Stimulated activated CD4-positive, alpha-beta T cell treated with anti-CD3 and anti-CD28 coated beads, Interleukin-15, amount 100 ng/mL, for 1 hour (primary cell): ENCODE data around the gene ABCC8.

Source experiments
- DNase-seq, 2 donors: peaks; one replicate each; pipeline ENCODE4 v3.0.0-alpha.2; 2020; ENCODE audit warnings: low read depth in 1 of 2, low spot score in 1 of 2

The ABCC8 gene

DNA sequence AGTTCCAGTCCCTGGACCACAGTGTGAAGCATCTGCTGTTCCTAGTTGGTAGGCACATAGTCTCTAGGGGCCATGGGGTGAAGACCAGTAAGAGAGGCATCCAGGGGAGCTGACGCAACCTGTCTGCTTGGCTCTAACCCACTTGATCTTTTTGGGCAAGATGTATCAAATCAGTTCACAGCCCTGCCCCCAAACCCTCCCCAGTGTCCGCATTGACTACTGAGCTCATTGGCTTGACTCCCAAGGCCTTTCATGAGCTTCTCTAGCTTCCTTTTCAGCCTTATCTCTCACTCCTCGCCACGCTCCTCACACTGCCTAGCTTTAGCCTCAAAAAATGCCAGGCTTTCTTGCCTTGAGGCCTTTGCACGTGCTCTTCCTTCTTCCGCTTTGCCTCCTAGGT is 29.7 kb upstream of the ABCC8 start:
- no peak for DNase-seq

DNA sequence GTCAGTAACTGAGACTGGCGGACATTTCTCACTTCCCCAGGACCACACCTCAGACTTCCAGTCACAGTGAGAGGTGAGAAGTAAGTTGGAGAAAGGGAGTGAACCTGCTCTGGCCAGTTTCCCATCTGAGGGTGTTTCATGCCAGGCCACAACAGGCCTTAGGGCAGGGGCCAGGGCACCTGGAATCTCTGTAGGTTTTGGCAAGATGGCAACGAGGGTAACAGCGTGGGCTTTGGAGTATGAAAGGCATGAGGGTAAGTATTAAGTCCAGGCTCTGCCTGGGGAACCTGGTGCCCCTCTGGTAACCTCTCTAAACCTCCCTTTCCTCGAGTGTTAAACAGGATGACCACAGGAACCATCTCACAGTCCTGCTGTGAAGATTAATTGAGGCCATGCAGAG is 28.5 kb upstream of the ABCC8 start:
- no peak for DNase-seq

DNA sequence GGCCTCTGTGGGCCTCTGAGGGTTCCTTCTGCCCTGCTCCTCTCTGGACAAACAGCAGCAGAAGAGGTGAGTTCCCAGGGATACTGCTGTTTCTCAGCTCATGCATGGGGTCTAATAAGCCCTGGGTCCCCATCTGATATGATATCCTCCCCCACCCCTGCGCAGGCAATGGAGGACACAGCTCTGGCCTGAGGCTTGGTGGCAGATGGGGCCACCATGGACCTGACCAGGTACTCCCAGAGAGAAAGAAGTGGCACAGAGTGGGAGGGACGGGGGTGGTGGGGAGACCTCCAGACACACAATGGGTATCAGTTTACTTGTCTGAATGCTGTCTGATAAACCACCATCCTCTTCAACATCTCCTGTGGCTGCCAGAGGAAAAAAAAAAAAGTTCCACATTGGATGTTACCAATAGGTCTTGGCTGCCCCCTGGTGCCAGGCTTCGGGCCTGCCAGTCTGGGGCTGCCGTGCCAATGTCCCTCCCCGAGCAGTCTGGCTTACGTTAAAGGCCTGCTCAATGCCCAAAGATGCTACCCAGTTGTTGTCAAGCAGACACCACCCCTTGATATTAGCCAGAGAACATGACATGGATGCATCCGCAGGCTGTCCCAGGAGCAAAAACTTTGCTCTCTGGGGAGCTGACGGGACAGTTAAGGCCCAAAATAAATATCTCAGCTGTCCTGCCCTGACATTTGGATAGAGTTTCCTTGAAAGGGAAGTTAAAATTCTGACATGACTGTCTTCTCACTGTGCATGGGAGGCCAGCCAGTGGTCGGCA is 27.9 kb upstream of the ABCC8 start:
- peak; percentile 52 to 72 for DNase-seq

DNA sequence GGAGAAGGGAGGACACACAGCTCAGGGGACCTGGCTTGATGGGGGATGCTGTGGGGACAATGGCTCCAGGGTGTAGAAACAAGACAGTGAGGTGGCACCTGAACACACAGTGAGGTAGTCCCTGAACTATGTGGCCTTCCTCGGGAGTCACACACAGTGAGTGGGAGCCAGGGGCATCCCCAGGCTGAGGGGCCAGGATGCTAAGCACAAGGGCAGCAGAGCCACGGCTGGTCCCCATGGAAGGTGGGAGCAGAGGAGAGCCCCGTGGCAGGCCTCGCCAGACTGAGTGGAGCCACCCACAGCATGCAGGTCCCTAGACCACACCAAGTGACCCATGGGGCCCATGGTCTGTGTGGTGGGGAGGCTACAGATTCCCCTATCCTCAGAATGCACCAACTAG is 26.0 kb upstream of the ABCC8 start:
- DNase-seq: no peak

DNA sequence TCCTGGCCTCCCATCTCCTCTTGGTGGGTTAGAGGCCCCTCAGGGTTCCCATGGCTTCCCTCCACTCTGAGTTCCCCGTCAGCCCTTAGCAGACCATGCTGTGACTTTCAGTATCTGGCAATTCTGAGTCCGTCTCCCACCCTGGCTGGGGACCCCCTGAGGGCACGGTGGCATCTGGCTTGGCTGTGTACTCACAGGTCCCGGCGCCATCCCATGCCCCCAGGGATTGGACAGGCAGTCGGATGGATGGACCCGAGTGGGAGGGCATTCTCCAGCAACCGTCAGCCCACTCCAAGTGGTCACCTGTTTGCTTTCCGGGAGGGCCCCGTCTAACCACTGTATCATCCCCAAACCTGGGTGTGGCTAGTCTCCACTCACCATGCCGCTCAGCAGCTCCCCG is 24.0 kb upstream of the ABCC8 start:
- no peak for DNase-seq

DNA sequence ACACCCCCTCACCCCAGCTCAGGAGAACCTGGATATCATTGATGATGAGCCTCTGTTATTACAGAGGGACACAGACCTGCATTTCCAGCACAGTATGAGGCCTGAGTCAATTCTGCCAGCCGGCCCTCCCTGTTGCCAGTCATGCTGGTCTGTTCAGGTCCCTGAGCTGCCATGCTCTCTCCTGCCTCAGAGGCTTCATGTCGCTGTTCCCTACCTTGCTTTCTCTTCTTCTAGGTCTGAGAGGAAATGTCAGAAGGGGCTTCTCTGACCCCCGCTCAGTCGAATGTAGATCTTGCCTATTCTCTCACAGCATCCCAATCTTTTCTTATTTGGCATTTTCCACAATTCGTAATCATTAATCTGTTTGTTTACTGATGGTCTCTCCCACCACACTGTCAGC is 21.8 kb upstream of the ABCC8 start:
- no peak for DNase-seq

- no peak for DNase-seq
Measured at GRCh38 chr11:17498058-17498457, 21.4 kb upstream of the ABCC8 start.

DNA sequence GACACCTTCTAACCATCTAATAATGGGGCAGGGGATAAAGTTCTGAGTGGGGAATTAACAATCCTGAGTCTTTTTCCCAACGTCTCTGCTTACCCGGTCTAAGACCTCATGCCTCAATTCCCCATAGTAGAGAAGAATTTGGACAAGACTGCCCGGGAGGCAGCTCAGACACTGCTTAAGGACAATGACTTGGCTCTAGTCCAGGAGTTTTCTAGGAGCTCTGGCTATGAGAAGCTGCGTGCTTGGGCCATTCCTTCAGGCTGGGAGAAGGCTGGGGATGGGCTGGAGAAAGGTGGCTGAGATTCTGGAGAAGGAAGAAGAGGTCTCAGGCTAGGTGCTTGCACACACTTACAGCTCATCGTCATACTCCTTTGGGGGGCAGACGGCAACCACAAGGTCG is 19.8 kb upstream of the ABCC8 start:
- DNase-seq: no peak

DNA sequence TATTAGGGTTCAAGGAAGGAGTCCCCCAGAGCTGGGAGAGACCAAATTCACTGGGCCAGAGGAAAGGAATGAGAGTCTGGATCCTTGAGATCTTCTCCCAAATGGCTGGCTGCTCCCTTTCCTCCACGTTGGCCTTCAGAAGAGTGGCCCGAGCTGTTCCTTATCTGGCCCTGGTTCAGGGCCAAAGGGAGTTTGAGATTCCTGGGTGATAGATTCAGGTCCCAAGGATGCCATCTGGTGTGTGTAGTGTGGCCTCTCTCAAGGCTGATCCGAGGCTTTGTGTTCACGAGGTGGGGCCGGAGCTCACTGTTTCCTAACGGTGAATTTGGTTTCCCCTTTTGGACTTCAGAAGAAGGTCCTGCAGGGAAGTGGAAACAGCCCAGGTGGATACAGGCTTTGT is 17.4 kb upstream of the ABCC8 start:
- DNase-seq: no peak

- DNase-seq: no peak
Measured at GRCh38 chr11:17490938-17491337, 14.3 kb upstream of the ABCC8 start.

- DNase-seq: no peak
Measured at GRCh38 chr11:17490232-17490631, 13.6 kb upstream of the ABCC8 start.

GRCh38 chr11:17489751-17490150 is 13.1 kb upstream of the ABCC8 start:
- no peak for DNase-seq

GRCh38 chr11:17488563-17488962 is 11.9 kb upstream of the ABCC8 start:
- no peak for DNase-seq

DNA sequence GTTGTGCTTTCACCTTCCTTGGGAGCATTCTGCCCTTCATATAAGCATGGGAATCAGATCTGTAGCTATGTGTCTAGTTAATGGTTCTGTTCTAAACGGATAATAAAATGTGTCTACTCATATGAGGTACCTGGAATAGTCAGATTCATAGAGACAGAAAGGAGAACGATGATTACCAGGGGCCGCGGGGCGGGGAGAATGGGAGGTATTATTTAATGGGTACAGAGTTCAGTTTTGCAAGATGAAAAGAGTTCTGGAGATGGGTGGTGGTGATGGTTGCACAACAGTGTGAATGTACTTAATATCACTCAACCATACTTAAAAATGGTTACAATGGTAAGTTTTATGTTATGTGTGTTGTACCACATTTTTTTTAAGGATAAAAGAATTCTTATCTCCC is 10.0 kb upstream of the ABCC8 start:
- DNase-seq: no peak

GRCh38 chr11:17483505-17483904 is 6.9 kb upstream of the ABCC8 start:
- DNase-seq: no peak

- DNase-seq: no peak
Measured at GRCh38 chr11:17481905-17482304, 5.3 kb upstream of the ABCC8 start.

DNA sequence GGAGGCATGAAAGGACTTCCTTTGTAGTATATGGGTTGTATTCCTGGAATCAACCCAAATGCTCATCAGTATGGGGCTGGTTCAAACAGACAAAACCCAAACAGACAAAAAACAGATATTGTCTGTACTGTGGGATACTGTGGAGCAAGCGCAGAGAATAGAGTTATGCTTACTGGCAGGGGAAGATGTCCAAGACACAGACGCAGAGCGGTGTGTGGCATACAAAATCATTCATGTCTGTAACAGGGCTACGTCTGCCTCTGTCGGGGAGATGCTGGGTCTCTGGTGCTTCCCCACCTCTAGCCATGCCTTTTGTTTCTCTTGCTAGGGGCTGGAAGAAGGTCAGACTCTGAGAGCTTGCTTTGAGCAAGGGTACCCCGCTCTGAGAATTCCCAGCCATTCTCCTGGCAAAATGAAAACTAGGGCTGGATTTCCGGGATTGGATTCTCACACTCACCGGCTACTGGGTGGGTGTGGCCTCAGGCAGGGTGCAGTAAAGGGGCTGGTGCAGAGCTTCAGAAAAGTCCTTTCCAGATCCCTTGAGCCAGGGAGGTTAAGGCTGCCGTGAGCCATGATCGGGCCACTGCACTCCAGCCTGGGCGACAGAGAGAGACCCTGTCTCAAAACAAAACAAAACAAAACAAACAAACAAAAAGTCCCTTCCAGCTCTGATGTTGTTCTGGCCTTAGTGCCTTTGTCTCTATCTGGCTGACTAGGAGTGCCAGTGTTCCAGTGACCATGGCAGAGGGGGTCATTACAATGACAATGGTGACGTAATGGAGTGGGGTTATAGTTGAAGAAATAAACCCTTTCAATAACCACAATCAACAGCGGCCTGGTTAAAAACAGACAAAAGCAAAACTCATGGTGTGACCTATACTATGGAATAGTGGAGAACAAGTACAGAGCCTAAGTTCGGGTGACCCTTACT is 2.9 kb upstream of the ABCC8 start:
- no peak for DNase-seq

DNA sequence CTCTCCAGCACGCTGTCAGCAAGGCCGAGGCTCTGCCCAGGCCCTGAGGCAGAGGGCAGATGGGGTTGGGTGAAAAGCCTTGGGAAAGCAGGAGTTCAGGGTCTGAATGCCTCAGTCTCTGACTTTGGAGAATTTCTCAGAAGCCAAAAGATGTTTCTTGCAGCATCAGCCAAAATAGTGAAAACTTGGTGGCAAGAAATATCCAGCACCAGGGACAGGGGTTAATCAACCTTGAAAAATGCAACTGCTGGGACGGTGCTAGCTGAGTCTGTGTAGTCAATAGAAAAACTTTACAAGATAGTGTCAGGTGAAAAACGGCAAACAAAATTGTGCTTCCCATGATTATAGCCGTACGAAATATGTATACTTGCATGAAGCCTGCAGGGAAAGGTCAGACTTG is 1.4 kb upstream of the ABCC8 start:
- no peak for DNase-seq

DNA sequence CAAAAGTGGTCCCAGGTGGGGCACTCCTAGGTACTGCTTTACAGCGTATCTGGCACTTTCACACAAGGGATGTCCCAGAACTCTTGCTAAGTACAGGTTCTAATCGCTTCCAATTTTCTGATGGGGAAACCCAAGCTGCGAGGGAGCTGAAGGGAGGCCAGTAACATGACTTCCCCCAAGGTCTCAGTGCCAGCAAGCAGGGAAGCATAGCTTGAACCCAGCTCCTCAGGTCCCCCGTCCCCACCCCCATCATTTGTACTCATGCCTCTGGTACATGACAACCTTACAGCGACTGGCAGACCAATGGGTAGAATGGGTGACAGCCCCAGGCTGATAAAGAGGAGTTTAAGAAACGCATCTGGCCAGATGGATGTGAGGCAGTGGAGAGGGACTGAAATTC is 716 bp upstream of the ABCC8 start:
- no peak for DNase-seq

DNA sequence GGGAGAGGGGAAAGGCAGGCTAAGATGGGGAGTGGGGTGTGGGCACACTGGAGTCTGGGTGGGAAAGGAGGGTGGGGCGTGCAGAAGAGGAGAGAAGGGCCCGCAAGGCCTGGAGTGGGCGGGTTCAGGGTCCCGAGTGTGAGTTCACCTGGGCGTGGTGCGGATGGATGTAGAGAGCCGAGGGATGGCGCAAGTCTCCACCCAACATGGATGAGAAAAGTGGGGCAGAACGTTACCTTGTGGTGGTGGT is 364 bp upstream of the ABCC8 start:
- no peak for DNase-seq

- DNase-seq: no peak
Measured at GRCh38 chr11:17475666-17476316, 854 bp downstream of the ABCC8 start.

GRCh38 chr11:17473071-17473744 is 3.4 kb downstream of the ABCC8 start:
- DNase-seq: no peak
